Stomach (tissue), 9 donors: ENCODE data around the gene WFS1. TPM values are rescaled to one million over a fixed set of nuclear protein-coding genes. Genes with fewer than 3 reads are reported as not detected.

Experiments used
- DNase-seq, 2 donors: peaks; one replicate each; pipeline versions ENCODE4 v3.0.0 to v3.0.0-alpha.2; 2013 to 2019
- H3K27ac ChIP-seq, 5 donors: fragments of 200-600 bp in 4 of 5; sonication (generic) in 4 of 5; one replicate each; pipeline ENCODE4 v1.5.1; 2013 to 2019; ENCODE audit warnings: mild to moderate bottlenecking in 1 of 5, moderate library complexity in 1 of 5
- H3K27me3 ChIP-seq, 3 donors: fragments of 200-600 bp; sonication (generic); one replicate each; pipeline ENCODE4 v1.5.1; 2017 to 2019; ENCODE audit warnings: mixed run types in 1 of 3
- H3K36me3 ChIP-seq, 4 donors: fragments of 200-600 bp; sonication (generic); 1 replicate in 3 of 4; 2 replicates in 1 of 4; pipeline ENCODE4 v1.5.1; 2016 to 2019
- H3K4me1 ChIP-seq, 4 donors: fragments of 200-600 bp; sonication (generic); one replicate each; pipeline ENCODE4 v1.5.1; 2016 to 2019
- H3K4me3 ChIP-seq, 4 donors: fragments of 200-600 bp; sonication (generic) in 3 of 4; one replicate each; pipeline ENCODE4 v1.5.1; 2016 to 2019; ENCODE audit warnings: mild to moderate bottlenecking in 1 of 4
- H3K9me3 ChIP-seq, 4 donors: fragments of 200-600 bp; sonication (generic); one replicate each; pipeline ENCODE4 v1.5.1; 2016 to 2019
- EP300 ChIP-seq: sonication (generic); formaldehyde crosslinking; IDR thresholded peaks from one replicate; pipeline ENCODE4 v1.6.1; 2017; ENCODE audit warnings: antibody characterized with exemption
- POLR2A ChIP-seq, 4 donors: fragments of 450-650 bp; IDR thresholded peaks; one replicate each; pipeline ENCODE4 v1.6.1; 2016; ENCODE audit warnings: antibody characterized with exemption in 4 of 4, control low read depth in 2 of 4, mild to moderate bottlenecking in 1 of 4, moderate library complexity in 1 of 4
- POLR2AphosphoS5 ChIP-seq, 3 donors: sonication (generic); formaldehyde crosslinking; IDR thresholded peaks; one replicate each; pipeline ENCODE4 v1.6.1; 2016; ENCODE audit warnings: antibody characterized with exemption in 3 of 3
- WGBS, 5 donors: extraction: QIAGEN DNeasy Blood & Tissue Kit in 3 of 5; methylation state at CpG; one replicate each; pipeline versions ENCODE4 v1.1.5 to v1.1.7; 2013 to 2018; 5-methylcytosine and 5-hydroxymethylcytosine counted together
- intact Hi-C: fragments of 100-400 bp; cut with DNase I; formaldehyde crosslinking; loops from one replicate; pipeline ENCODE4 v1.15.1; 2023; ENCODE audit warnings: low total_unique reads
- polyA plus RNA-seq, 3 donors: library from polyadenylated mRNA; stranded (reverse); fragments of 200-250 nt; gene quantifications; one replicate each; pipeline ENCODE4 v1.2.3, GENCODE V29; 2013
- total RNA-seq, 5 donors: library from RNA; depleted of rRNA; stranded (reverse); fragments of >200 nt; gene quantifications; one replicate each; pipeline versions ENCODE4 v1.1.0 to v1.2.3, GENCODE V29; 2014 to 2016
- TF ChIP-seq, protein P1 (sequence below), 7 experiments: fragments of 450-650 bp in 4 of 7; fragments of 200-600 bp in 3 of 7; sonication (generic) in 3 of 7; IDR thresholded peaks; one replicate each; pipeline ENCODE4 v1.5.1; 2016 to 2019; ENCODE audit warnings: antibody characterized with exemption in 7 of 7, control low read depth in 2 of 7, mild to moderate bottlenecking in 1 of 7
- donor health status: healthy with polysubstance abuse.
- donor health status: Bipolar disorder and iron deficiency.
- donor health status: healthy.

Gene WFS1
- total and polyA plus RNA-seq, 8 donors, result 4.1 to 60.7 (median 15.1) TPM

- no peaks in the 10 kb centered on the region for H3K36me3 ChIP-seq
- no peak overlapping the region for H3K4me3 ChIP-seq
- peaks cover 0 to 36% (median 0%) of the 10 kb centered on the region in 3 donors for H3K27me3 ChIP-seq
- 89 to 93% (median 90%) methylated on average over 21 to 23 of the region's 23 CpGs for WGBS, 5 donors
- H3K9me3 ChIP-seq, result peaks cover 0 to 4% (median 0%) of the 10 kb centered on the region in 4 donors
- H3K27ac ChIP-seq, result no peak overlapping the region
- TF ChIP-seq POLR2AphosphoS5 (IDR thresholded peaks at IDR 0.05) (no peak), EP300 (no peak), POLR2A (IDR thresholded peaks at IDR 0.05) (no peak)
- TF ChIP-seq, protein P1, sequence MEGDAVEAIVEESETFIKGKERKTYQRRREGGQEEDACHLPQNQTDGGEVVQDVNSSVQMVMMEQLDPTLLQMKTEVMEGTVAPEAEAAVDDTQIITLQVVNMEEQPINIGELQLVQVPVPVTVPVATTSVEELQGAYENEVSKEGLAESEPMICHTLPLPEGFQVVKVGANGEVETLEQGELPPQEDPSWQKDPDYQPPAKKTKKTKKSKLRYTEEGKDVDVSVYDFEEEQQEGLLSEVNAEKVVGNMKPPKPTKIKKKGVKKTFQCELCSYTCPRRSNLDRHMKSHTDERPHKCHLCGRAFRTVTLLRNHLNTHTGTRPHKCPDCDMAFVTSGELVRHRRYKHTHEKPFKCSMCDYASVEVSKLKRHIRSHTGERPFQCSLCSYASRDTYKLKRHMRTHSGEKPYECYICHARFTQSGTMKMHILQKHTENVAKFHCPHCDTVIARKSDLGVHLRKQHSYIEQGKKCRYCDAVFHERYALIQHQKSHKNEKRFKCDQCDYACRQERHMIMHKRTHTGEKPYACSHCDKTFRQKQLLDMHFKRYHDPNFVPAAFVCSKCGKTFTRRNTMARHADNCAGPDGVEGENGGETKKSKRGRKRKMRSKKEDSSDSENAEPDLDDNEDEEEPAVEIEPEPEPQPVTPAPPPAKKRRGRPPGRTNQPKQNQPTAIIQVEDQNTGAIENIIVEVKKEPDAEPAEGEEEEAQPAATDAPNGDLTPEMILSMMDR (IDR thresholded peaks at IDR 0.05), result no peak
- H3K4me1 ChIP-seq, result peaks cover 0 to 16% (median 5%) of the 10 kb centered on the region in 4 donors
- intact Hi-C loops, result no loop called here
- no peak for DNase-seq
These were observed 52.6 kb downstream of the WFS1 start for GRCh38 chr4:6322067-6322760.

DNA sequence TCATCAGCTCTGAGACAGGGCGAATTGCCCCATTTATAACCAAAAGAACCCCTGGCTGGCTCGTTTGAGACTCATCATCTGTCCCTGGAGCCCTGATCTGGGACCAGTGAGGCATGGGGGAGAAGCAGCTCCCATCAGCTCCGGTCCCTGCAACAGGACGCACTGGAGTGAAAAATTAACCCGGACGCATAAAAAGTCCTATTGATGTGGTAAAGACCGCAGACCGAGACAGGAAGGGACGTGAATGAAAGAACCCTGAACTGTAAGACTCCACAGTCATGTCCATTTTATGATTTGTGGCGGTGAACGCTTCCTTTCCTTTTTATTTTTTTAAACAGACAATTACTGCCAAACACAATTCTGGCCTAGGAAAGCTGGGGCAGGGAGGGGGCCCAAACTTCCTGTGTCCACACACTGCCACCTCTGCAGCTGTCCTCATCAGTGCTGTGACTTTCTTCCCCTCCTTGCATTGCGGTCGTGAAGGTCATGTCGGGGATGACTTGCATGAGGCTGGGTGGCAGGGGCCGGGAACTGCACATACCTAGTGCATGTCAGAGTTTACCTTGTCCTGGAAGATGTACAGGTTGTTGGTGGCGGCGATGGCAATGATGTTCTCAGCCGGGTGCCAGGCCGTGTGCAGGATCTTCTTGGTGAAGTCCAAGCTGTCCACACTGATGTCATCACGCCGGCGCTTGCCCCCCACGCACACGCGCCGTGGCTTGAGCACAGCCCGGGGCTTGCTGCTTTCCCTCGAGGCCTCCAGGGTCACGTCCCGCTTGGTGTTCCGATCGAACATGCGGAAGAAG, 53.3 kb downstream of the WFS1 start:
- DNase-seq, result no peak
- WGBS, 5 donors, result 83 to 86% (median 84%) methylated on average over 32 to 33 of the region's 33 CpGs
- TF ChIP-seq, protein P1 (IDR thresholded peaks at IDR 0.05), result no peak
- TF ChIP-seq POLR2AphosphoS5 (IDR thresholded peaks at IDR 0.05) (no peak), POLR2A (IDR thresholded peaks at IDR 0.05) (no peak), EP300 (no peak)
- Histone ChIP-seq H3K4me3 (no peak overlapping the region), H3K27me3 (peaks cover 0 to 37% (median 0%) of the 10 kb centered on the region in 3 donors), H3K4me1 (peaks cover 0 to 19% (median 5%) of the 10 kb centered on the region in 4 donors), H3K36me3 (no peaks in the 10 kb centered on the region), H3K9me3 (peaks cover 0 to 4% (median 0%) of the 10 kb centered on the region in 4 donors), H3K27ac (no peak overlapping the region)
- intact Hi-C loops, result no loop called here

GRCh38 chr4:6324461-6324998, 54.9 kb downstream of the WFS1 start:
- Histone ChIP-seq H3K4me3 (no peak overlapping the region), H3K9me3 (peaks cover 0 to 4% (median 0%) of the 10 kb centered on the region in 4 donors), H3K27ac (peak overlapping the region in 2 of 5 donors; percentile 29 to 49), H3K36me3 (no peaks in the 10 kb centered on the region), H3K4me1 (peaks cover 0 to 19% (median 5%) of the 10 kb centered on the region in 4 donors), H3K27me3 (peaks cover 0 to 47% (median 5%) of the 10 kb centered on the region in 3 donors)
- DNase-seq, result no peak
- TF ChIP-seq POLR2AphosphoS5 (IDR thresholded peaks at IDR 0.05) (no peak), POLR2A (IDR thresholded peaks at IDR 0.05) (no peak), EP300 (no peak)
- TF ChIP-seq, protein P1 (IDR thresholded peaks at IDR 0.05), result no peak
- 53 to 62% (median 57%) methylated on average over 13 to 15 of the region's 15 CpGs for WGBS, 5 donors
- intact Hi-C loops, result no loop called here
